Umbilical cord (tissue), 2 donors: ENCODE measurements around the gene HSPB7. TPM values are rescaled to one million over a fixed set of nuclear protein-coding genes. Genes with fewer than 3 reads are reported as not detected.
"Not testable (repeated sequence)": the region's sequence is repeated elsewhere in the genome, so short reads cannot be mapped to it uniquely, and the experiment has no call there.

ENCODE experiments used
- DNase-seq: peaks from one replicate; pipeline ENCODE4 v3.0.0-alpha.2; 2015; ENCODE audit warnings: low spot score
- total RNA-seq: library from RNA; depleted of rRNA; stranded (reverse); fragments of >200 nt; gene quantifications from one replicate; pipeline ENCODE4 v1.2.3, GENCODE V29; 2014; ENCODE audit warnings: low replicate concordance; ENCODE audit not compliant: insufficient read depth

Gene HSPB7
- total RNA-seq, 1 donor from 2014 or later: 4.3 TPM

GRCh38 chr1:15981679-15982078, 36.2 kb downstream of the HSPB7 start:
- no peak for DNase-seq

GRCh38 chr1:15977947-15978346, 39.9 kb downstream of the HSPB7 start:
- DNase-seq: not testable (repeated sequence)

DNA sequence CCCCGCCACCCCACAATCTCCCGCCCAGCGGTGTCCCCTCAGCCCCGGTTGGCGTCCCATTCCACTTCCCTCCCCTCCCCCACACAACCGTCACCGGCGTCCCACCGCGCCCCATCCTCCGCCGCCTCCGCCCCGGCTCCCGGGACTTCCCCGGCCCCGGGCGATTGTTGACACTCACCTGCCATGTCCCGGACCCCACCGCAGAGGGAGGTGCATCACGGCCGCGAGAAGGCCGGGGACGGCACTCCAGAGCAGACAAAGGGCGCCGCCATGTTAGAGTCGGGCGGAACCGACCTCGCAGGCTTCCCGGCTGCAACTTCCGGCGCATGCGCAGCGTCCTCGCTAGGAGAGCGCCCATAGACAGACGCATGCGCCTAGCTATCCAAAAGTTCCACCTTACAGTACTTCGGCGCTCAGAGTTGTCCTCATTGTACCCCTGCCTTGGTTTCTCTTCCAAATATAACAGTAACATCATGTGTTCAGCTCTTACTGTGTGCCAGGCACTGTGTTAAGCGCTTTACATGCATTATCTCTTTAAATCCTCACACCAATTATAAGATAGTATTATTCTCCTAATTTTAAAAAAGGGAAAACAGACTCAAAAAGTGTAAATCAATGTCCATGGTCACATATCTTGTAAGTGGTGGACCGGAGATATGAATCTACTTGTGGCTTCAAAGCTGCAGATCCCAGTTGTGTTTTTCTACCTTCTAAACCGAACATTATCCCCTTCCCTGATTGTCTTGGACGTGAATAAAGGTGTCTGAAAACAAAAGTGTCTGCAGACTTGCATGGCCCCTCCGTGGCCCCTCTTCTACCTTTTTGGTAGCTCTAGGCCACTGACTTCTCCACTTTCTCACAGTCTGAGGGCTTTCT, 41.8 kb downstream of the HSPB7 start, which contains the start of gene ZBTB17:
ZBTB17 (minus strand) TSS at position 297 of the 876 bp plus-strand sequence. CDS start 27,606 bp downstream, outside the sequence.
- peak; percentile 95 for DNase-seq

GRCh38 chr1:15975358-15975804, 42.5 kb downstream of the HSPB7 start:
- DNase-seq: peak; percentile 52

- DNase-seq: no peak
These were observed 43.0 kb downstream of the HSPB7 start for GRCh38 chr1:15974855-15975254.

DNA sequence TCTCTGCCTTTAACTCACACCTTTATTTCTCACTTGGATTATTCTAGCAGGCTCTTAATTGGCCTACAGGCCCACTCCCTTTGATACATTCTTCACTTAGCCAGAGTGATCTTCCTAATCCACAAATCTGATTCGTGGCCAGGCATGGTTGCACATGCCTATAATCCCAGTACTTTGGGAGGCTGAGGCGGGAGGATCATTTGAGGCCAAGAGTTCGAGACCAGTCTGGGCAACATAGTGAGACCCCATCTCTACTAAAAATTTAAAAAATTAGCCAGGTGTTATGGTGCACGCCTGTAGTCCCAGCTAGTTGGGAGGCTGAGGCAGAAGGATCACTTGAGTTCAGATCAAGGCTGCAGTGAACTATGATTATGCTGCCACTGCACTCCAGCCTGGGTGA, 44.1 kb downstream of the HSPB7 start:
- no peak for DNase-seq

DNA sequence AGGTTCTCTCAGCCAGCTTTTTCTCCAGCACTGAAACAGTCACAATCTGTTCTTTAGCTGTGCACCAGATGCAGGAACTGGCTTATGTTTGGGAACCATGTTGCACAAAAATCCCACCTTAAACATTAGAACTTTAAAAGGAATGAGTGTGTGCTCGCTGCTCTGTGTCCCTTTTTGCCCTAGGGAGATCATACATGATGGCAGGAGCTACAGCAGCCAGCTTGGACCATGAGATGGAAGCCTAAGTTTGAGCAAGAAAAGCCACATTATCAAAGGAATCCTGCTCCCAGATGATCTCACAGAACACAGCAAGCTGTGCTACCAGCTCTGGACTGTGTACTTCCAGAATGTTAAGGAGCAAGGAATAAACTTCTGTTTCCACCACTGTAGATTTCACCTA, 45.4 kb downstream of the HSPB7 start:
- no peak for DNase-seq

GRCh38 chr1:15970911-15971310, 46.9 kb downstream of the HSPB7 start:
- no peak for DNase-seq

DNA sequence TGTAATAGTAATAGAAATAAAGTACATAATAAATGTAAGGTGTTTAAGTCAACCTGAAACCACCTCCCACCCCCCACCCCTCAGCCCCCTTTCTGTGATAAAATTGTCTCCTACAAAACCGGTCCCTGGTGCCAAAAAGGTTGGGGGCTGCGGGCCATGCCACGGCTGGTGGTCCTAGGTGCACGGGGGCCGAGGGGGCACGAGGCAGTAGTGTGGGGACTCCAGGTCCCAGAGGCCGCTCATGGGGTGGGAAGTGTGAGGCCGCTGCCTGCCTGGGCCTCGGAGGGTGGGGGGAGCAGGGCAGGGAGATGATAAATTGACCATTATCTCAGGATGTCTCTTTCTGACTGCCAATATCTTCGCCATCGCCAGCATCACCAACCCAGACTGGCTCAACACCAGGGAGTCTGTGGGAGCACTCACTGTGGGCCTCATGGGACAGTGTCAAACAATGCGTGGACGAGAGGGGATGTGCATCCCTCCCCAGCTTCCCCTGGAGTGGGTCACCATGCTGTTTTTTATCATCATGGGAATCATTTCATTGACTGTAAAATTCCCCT, 48.4 kb downstream of the HSPB7 start:
- DNase-seq: no peak

DNA sequence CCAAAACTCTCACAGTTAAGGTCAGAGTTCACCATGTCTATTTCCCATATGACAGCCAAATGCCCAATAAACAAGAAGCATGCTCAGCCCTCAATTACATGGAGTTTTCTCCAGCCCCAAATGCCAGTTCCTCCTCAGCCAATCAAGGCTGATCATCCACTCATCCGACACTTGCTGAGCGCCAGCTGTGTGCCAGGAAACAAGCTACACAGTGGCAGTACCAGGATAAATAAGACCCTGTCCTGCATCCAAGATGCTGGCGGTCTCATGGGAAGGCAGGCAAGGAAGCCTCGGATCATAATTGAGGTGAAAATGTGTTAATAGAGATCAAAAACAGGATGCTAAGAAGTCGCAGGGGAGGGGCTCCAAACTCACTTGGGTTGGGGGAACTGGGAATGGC, 49.7 kb downstream of the HSPB7 start:
- DNase-seq: no peak

GRCh38 chr1:15966956-15967344, 50.9 kb downstream of the HSPB7 start:
- no peak for DNase-seq

GRCh38 chr1:15966081-15966955, 51.5 kb downstream of the HSPB7 start:
- DNase-seq: no peak

GRCh38 chr1:15965228-15965767, 52.5 kb downstream of the HSPB7 start:
- no peak for DNase-seq

Other genes with a start within 250 kb of the HSPB7 start
- 0.96 TPM for gene UQCRHL, start 210.4 kb downstream of the HSPB7 start, total RNA-seq
- gene SPEN, start 170.3 kb downstream of the HSPB7 start, total RNA-seq: 23.1 TPM
- gene ZBTB17, start 41.9 kb downstream of the HSPB7 start, total RNA-seq: 33.2 TPM
- gene SRARP, start 13.8 kb downstream of the HSPB7 start, total RNA-seq: 0.24 TPM
- not detected for gene CLCNKA, start 4.0 kb upstream of the HSPB7 start, total RNA-seq
- gene CLCNKB, start 25.7 kb upstream of the HSPB7 start, total RNA-seq: not detected
- gene FAM131C, start 55.6 kb upstream of the HSPB7 start, total RNA-seq: 3.6 TPM
- gene EPHA2, start 138.0 kb upstream of the HSPB7 start, total RNA-seq: 21.7 TPM
- gene ARHGEF19, start 194.6 kb upstream of the HSPB7 start, total RNA-seq: 26.5 TPM
- 0.48 TPM for gene CPLANE2, start 219.1 kb upstream of the HSPB7 start, total RNA-seq